GM18517 (cell line): ENCODE results near the gene HCAR2.
"Not testable (repeated sequence)": the region's sequence is repeated elsewhere in the genome, so short reads cannot be mapped to it uniquely, and the experiment has no call there.

ENCODE experiments used
- ATAC-seq: cut with Tn5 transposase; IDR thresholded peaks from one replicate; pipeline ENCODE4 v1.9.1; 2021; ENCODE audit warnings: mild to moderate bottlenecking, moderate library complexity; ENCODE audit not compliant: unreplicated experiment

Gene HCAR2

DNA sequence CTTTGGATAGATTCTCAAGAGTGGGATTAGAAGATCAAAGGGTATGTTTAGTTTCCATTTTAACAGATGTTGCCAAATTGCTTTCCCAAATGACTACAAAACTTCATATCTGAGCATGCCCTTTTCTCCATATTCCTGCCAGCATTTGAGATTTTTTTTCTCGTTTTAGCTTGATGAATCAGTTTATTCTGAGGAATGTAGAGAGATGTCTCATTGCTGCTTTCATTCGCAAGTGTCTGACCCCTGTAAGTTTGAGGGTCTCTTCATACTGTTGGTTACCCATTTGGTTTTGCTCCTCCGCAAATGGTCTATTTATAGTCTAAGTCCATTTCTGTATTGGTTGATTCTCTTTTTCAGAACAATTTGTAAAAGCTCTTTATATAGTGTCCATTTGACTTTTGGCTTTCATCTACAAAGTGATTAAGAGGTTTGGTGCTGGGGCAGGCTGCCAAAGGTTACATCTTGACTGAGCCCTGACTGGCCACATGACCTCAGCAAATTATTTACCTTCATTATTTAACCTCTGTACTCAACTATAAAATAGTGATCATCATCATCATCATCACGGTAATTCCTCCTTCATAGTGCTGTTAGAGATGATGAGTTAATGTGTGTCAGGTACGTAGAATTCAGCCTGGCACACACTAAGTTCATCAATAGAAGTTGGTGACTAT is 33.6 kb downstream of the HCAR2 start:
- ATAC-seq = no peak

DNA sequence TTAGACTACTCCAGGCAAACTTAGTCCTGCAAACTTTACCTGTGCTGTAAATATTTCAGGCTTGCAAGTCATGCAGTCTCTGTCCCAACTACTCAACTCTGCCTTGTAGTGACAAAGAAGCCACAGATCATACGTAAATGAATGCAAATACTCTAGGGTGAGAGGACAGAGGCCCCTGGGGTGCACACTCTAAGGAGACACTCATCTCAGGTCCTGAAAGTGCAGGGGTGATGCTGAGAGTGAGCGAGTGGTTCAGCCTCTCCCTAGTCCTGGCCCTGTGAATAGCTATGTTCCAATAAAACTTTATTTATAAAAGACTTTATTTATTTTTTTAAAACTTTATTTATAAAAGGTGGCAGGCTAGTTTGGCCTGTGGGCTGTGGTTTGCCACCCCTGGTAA is 34.9 kb downstream of the HCAR2 start:
- ATAC-seq = no peak

DNA sequence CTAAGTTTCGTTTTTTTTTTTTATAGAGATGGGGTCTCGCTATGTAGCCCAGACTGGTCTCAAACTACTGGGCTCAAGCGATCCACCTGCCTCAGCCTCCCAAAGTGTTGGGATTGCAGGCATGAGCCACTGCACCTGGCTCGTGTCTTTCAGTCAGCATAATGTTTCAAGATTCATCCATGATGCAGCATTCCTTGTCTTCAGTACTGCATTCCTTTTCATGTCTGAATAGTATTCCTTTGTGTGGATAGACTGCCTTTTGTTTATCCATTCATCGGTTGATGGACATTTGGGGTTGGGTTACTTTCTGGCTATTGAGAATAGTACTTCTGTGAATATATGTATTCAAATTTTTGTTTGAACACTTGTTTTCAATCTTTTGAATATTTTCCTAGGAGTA is 37.4 kb downstream of the HCAR2 start:
- ATAC-seq = no peak

DNA sequence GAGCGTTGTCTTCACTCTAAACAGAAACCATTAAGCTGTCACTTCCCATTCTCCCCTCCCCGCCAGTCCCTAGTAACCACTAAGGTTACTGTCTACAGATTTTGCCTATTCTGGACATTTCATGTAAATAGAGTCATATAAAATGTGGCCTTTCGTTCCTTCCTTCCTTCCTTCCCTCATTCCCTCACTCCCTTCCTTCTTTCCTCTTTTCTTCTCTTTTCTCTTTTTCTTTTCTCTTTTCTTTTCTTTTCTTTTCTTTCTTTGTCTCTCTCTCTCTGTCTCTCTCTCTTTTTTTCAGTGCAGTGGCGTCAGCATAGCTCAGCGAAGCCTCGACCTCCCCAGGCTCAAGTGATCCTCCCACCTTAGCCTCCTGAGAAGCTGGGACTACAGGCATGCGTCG is 37.8 kb downstream of the HCAR2 start:
- ATAC-seq = no peak

- ATAC-seq = no peak
Observed at GRCh38 chr12:122661938-122662337, 41.2 kb downstream of the HCAR2 start.

- no peak for ATAC-seq
Observed at GRCh38 chr12:122661246-122661645, 41.9 kb downstream of the HCAR2 start.

DNA sequence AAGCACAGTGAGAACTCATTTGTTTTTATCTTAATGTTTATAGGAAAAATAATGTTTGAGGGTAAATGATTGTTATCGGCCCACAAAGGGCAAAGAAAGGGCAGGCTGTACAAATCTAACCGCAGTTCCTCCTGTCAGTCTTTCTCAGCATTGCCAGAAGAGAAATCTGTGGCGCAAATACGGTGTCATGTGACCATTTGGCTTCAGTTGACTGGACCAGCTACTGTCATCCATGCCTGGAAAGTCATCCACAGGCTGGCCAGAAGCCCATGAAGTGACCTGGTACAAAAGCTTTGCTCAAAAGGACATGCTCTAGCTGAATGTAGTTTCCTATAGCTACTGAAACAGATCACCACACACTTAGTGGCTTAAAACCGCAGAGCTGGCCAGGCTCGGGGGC is 43.6 kb downstream of the HCAR2 start:
- ATAC-seq = no peak

- ATAC-seq = no peak
Observed at GRCh38 chr12:122656298-122656697, 46.9 kb downstream of the HCAR2 start.

GRCh38 chr12:122653291-122653690 is 49.9 kb downstream of the HCAR2 start:
- ATAC-seq = not testable (repeated sequence)

DNA sequence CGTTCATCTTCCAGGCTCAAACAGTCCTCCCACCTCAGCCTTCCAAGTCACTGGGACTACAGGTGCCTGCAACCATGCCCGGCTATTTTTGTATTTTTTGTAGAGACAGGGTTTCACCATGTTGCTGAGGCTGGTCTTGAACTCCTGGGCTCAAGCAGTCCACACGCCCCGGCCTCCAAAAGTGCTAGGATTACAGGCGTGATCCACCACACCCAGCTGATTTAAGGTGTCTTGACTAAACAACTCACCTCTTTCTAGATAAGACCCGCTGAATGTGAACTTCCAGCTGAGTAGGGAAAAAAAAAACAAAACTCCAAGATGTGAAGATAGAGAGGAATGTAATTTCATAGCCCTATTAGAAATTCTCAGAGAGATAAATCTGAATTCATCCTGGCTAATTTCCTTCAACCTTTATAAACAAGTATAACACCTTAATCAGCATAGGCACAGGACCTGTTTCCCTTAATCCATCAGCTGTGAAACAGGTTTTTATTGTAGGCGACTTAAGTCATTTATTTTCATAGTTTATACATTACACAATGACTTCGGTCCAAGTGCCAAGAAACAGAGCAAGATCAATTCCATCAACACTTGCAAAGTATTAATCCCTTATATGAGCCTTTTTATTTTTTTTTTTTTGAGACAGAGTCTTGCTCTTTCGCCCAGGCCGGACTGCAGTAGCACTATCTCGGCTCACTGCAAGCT is 51.5 kb downstream of the HCAR2 start:
- no peak for ATAC-seq
